GM18505 (cell line): Measurements from ENCODE around the gene RERE.

Experiments
- ATAC-seq: cut with Tn5 transposase; IDR thresholded peaks from one replicate; pipeline ENCODE4 v1.9.1; 2021; ENCODE audit not compliant: unreplicated experiment
- POLR2A ChIP-seq: IDR thresholded peaks from 4 replicates; pipeline ENCODE4 v1.6.1; 2011; ENCODE audit warnings: borderline replicate concordance; ENCODE audit not compliant: insufficient read depth, insufficient read length; ENCODE audit errors: extremely low read depth

The RERE gene

DNA sequence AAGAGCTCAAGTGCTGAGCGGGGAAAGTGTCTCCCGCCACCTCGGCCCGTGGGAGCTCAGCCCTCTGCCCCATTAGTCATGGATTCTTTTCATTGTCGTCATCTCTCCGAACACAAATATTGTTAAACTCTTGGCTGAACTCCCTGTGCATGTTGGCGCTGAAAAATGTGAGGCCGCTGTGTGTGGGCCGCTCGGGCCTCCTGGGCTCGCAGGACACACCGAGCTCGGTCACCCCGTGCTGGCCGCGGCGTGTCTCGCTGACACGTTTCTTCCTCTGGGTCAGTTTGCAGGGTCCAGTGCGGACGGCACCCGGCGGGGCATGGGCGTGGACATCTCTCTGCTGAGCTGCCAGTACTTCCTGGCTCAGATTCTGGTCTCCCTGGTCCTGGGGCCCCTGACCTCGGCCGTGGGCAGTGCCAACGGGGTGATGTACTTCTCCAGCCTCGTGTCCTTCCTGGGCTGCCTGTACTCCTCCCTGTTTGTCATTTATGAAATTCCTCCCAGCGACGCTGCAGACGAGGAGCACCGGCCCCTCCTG, 473.9 kb downstream of the RERE start:
- TF ChIP-seq POLR2A, result no peak
- ATAC-seq, result no peak

DNA sequence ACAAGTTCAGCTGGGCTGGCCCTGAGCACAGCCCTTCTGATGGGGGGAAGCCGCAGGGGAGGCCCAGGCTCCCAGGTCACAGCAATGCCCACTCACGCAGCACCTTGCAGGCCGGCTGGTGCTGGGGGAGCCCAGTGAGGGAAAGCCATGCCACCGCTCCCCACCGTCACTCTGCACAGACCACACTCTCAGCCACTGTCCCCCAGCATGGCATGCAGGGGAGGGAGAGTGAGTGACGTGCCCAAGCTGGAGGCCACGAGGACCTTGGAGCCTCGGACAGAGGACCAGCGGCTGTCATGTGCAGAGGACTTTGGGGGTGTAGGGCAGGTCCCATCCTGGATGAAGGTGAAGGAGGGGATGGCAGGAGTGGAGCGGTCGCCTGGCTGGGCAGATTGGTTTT, 474.4 kb downstream of the RERE start:
- ATAC-seq, result no peak
- TF ChIP-seq POLR2A, result no peak

DNA sequence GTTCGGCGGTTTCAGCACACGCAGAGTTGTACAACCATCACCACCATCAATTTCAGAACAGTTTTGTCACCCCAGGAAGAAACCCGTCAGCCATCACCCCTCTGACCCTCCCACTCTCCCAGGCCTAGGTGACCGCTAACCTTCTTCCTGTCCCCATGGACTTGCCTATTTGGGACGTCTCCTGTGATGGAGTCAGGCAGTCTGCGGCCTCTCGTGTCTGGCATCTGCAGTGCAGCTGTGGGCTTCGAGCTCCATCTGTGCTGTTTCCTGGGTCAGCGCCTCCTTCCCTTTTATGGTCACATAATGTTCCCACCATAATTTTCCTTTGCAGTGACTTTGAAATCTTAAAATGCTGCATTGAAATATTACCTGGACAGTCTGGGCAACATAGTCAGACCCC, 475.1 kb downstream of the RERE start:
- TF ChIP-seq POLR2A, result no peak
- no peak for ATAC-seq

DNA sequence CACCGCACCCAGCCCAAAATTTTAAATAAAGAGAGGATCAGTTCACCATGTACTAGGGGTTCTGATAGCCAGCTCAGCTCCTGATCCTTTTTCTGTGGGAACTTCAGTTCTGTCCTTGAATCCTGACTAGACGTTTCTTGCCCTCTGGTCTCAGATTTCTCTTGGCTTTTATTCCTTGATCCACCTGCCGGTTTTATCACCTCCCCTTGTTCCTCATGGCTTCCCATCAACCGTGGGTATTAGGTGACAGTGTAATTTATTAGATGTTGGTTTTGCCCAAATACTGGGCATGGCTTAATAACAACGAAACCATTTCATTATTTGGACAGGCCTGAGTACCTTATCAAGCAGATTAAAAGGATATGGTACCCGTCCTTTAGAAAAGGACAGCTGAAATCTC, 477.0 kb downstream of the RERE start:
- ATAC-seq, result no peak
- no peak for TF ChIP-seq POLR2A

DNA sequence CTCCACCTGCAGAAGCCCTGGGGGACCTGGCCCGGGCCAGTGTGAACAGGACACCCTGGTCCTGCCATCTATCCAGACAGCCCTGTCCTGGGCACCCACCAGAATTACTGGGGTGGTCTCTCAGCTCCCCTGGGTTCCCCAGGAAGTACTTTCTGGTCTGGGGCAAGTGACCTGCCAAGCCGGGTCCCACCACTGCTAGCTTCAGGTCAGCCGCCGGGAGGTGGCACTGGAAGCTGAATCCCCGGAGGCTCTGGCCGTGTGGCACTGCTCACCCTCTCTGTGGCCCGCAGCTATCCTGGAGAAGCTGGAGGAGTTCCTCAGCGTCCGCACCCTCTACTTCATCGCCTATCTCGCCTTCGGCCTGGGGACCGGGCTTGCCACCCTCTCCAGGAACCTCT, 478.2 kb downstream of the RERE start:
- no peak for ATAC-seq
- no peak for TF ChIP-seq POLR2A

DNA sequence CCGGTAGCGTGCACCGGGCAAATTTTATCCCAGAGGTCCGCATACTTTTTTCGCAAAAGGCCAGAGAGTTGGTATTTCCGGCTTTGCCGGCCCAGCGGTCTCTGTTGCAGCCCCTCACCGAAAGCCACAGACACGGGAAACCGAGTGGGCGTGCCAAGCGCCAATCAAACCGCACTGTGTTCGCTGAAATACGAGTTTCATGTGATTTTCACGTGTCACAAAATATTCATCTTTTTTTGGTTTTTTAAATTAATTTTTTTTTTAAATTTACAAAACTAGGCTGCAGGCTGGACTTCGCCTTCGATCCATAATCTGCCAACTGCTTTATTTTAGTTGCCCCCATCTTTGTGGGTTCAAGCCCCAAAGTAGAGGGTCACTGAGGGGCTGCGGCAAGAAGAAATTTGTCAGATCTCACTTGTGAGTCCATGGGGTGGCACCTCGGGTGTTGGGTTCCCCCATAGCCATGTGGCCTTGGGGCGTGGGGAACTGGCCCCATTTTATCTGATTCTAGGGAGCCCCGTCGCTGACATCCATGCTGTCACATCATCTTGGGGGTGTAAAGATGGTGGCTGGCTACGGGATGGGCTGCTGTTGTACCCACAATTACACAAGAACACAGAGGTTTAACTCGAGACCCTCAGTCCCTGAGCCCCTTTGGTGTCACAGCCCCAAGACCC, 478.8 kb downstream of the RERE start:
- no peak for TF ChIP-seq POLR2A
- ATAC-seq, result no peak

DNA sequence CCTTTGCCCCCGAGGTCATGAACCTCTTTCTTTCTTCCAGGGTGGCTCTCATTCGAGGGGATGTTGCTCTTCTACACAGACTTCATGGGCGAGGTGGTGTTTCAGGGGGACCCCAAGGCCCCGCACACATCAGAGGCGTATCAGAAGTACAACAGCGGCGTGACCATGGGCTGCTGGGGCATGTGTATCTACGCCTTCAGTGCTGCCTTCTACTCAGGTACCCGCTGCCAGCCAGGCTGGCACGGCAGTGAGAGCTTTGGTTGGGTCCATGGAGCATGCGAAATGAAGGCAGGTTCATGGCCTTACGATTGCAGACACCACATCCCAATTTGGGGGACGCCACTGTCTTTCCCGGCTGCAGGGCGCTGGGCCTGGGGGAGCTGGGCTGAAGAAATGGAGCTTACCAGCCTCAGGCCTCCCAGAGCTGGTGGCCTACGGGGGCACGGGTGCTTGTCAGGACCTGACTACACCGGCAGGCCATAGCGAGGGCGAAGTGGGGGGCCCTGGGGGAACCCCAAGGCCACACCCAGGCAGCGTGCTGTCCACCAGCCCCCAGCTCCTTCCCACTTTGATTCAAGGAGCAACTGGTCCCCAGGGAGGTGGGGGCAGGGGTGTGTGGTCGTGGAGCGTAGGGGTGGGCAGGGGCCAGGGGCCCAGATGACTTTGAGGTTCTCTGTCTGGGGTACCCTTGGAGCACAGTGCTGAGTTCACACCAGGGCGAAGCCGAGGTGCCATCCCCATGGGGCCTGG, 479.5 kb downstream of the RERE start:
- no peak for TF ChIP-seq POLR2A
- no peak for ATAC-seq

DNA sequence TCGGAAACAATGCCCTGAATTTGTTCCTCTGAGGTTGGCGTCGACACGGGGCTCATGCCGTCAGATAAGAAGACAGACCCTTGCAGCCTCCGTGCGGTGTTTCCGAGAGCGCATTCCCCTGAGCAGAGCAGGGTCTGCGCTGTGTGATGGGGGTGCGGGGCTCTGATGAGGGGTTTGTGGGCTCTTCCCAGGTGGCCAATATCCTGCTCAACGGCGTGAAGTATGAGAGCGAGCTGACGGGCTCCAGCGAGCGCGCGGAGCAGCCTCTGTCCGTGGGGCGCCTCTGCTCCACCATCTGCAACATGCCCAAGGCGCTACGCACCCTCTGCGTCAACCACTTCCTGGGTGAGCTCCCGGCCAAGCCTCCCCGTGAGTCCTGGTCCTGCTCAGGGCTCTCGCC, 482.2 kb downstream of the RERE start:
- no peak for TF ChIP-seq POLR2A
- no peak for ATAC-seq

DNA sequence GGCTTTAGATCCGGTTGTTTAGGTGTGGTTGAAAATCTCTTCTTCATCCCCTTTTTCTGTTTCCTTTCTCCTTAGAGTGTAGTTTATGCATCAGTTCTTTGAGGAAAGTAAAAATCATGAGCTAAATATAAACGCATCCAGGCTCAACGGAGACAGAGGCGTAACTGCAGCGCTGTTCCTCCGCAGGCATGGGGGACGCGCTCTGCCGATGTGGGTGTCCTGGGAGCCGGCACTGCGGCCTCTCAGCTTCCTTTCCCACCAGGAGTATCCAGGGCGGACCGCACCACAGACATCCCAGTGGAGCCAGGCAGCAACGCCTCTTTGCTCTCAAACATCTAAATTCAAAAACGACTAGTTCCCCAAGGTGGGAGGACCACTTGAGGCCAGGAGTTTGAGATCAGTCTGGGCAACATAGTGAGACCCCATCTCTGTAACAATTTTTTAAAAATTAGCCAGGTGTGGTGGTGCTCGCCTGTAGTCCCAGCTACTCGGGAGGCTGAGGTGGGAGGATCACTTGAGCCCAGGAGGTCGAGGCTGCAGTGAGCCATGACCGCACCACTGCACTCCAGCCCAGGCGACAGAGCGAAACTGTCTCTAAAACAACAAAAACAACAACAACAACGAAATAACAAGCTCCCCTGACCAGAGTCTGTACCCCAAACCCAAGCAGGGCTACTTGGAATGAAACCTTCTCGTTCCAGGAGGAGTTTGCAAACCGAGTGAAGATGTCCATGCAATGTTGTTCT, 483.2 kb downstream of the RERE start:
- no peak for TF ChIP-seq POLR2A

DNA sequence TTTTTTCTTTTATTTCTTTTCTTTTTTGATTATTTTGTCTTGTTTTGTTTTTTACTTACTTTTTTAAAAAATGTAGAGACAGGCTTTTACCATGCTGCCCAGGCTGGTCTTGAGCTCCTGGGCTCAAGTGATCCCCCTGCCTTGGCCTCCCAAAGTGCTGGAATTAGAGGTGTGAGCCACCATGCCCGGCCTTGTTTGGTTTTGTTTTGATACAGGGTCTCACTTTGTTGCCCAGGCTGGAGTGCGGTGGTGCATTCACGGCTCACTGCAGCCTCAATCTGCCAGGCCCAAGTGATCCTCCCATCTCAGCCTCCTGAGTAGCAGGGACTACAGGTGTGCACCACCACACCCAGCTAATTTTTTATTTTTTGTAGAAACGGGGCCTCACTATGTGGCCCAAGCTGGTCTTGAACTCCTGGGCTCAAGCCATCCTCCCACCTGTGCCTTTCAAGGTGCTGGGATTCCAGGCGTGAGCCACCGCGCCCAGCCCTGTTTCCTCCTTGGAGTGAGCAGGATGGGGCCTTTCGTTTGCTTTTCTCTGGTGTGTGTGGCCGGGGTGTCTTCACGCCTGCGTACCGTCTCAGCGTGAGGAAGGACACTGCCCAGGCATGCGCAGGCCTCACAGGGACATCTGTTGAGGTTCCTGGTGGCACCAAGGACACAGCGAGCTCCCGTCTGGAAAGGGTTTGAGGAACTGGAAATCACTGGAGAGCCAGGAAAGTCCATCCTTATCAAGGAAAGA, 484.0 kb downstream of the RERE start:
- TF ChIP-seq POLR2A, result no peak
- ATAC-seq, result no peak

More for the DNA sequence above, 483.2 kb downstream of the RERE start:
- ATAC-seq, result no peak

DNA sequence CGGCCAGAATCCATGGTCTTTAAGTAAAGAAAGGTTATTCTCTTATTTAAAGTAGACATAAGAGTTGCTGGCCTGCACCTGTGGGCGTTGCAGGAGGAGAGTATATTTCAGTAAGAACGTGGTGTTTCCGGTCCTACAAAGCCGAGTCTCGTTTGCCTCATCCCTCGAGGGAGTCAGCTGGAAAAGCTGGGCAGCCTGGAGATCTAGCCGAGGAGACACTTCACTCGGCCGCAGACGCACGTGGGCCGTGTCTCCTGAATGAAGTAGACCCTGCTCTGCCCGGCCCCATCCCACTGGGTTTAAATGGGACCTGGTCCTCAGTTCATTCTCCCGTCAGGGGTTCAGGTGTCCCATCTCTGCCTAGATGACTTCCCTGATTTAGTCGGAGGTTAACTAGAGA, 484.6 kb downstream of the RERE start:
- TF ChIP-seq POLR2A, result no peak
- no peak for ATAC-seq

DNA sequence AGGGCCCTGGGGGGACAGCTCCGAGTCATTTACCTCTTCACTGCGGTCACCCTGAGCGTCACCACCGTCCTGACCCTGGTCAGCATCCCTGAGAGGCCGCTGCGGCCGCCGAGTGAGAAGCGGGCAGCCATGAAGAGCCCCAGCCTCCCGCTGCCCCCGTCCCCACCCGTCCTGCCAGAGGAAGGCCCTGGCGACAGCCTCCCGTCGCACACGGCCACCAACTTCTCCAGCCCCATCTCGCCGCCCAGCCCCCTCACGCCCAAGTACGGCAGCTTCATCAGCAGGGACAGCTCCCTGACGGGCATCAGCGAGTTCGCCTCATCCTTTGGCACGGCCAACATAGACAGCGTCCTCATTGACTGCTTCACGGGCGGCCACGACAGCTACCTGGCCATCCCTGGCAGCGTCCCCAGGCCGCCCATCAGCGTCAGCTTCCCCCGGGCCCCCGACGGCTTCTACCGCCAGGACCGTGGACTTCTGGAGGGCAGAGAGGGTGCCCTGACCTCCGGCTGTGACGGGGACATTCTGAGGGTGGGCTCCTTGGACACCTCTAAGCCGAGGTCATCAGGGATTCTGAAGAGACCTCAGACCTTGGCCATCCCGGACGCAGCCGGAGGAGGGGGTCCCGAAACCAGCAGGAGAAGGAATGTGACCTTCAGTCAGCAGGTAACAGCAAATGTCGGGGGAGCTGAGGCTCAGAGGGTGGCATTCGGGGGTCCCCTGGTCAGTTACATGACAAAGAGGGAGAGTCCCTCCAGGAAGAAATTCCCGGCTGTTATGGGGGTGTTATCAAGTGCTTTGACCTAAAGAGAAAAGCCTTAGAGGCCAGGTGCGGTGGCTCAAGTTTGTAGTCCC, 486.9 kb downstream of the RERE start:
- no peak for ATAC-seq
- TF ChIP-seq POLR2A, result no peak

DNA sequence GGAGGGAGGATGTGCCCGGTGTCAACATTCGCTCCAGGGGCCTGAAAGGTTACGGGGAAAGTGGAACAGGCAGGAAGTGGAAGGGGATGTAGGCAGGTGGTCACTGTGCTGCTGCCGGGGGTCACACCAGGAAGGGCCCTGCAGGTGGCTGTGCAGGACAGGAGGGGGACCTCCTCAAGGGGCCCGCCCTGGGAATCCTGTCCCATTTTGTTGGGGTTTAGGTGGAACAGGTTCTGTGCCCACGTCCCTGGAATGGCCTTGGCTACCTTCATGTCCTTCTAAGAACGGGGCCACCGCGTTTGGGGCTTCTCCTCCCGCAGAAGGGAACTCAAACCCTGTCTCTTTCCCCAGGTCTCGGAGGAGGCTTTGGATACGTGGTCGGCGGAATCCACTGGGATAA, 487.6 kb downstream of the RERE start:
- no peak for TF ChIP-seq POLR2A
- no peak for ATAC-seq

DNA sequence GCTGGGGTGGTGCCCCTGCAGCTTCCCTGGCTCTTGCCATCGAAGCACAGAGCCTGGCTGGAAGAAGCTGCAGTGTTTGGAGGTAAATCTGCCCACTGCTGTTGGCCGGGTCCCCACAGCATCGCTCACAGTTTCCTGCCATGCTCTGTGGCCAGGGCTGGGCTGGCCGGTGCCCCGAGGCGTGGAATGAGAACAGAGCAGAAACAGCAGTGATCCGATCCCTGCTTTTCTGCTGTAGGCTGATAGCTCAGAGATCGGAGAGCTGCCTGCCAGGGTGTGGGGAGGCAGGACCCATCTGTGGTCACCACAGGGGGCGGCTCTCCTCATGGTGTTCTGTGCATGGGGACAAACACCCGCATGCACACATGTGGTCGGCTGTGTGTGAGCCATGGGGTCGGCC, 488.0 kb downstream of the RERE start:
- TF ChIP-seq POLR2A, result no peak
- no peak for ATAC-seq
